Activated CD8-positive, alpha-beta memory T cell treated with anti-CD3 and anti-CD28 coated beads for 24 hours (primary cell): Measurements from ENCODE around the gene SV2B.

Experiments
- DNase-seq: peaks from one replicate; pipeline ENCODE4 v3.0.0-alpha.2; 2020

SV2B gene

GRCh38 chr15:91193378-91193720 lies 93.3 kb downstream of the SV2B start:
- no peak for DNase-seq

- no peak for DNase-seq
Measured at GRCh38 chr15:91196127-91196526, 96.1 kb downstream of the SV2B start.

- no peak for DNase-seq
Measured at GRCh38 chr15:91196768-91197167, 96.7 kb downstream of the SV2B start.

- DNase-seq, result no peak
Measured at GRCh38 chr15:91199511-91199910, 99.5 kb downstream of the SV2B start.

GRCh38 chr15:91200101-91200754 lies 100.2 kb downstream of the SV2B start:
- DNase-seq, result no peak

- no peak for DNase-seq
Measured at GRCh38 chr15:91202510-91203102, 102.5 kb downstream of the SV2B start.

GRCh38 chr15:91203619-91204203 lies 103.7 kb downstream of the SV2B start:
- DNase-seq, result no peak

- no peak for DNase-seq
Measured at GRCh38 chr15:91208371-91208770, 108.3 kb downstream of the SV2B start.

- DNase-seq, result no peak
Measured at GRCh38 chr15:91209318-91209717, 109.3 kb downstream of the SV2B start.

GRCh38 chr15:91209726-91210125 lies 109.7 kb downstream of the SV2B start:
- no peak for DNase-seq

- no peak for DNase-seq
Measured at GRCh38 chr15:91214675-91215590, 114.9 kb downstream of the SV2B start.

- no peak for DNase-seq
Measured at GRCh38 chr15:91216000-91216399, 115.9 kb downstream of the SV2B start.

- DNase-seq, result no peak
Measured at GRCh38 chr15:91219206-91219605, 119.1 kb downstream of the SV2B start.

- no peak for DNase-seq
Measured at GRCh38 chr15:91222052-91222451, 122.0 kb downstream of the SV2B start.

- no peak for DNase-seq
Measured at GRCh38 chr15:91223863-91224262, 123.8 kb downstream of the SV2B start.

- DNase-seq, result no peak
Measured at GRCh38 chr15:91224755-91225380, 124.8 kb downstream of the SV2B start.

GRCh38 chr15:91225741-91226140 lies 125.7 kb downstream of the SV2B start:
- DNase-seq, result no peak

- no peak for DNase-seq
Measured at GRCh38 chr15:91227117-91227516, 127.1 kb downstream of the SV2B start.

GRCh38 chr15:91227766-91228165 lies 127.7 kb downstream of the SV2B start:
- no peak for DNase-seq

- no peak for DNase-seq
Measured at GRCh38 chr15:91228383-91228782, 128.3 kb downstream of the SV2B start.

- no peak for DNase-seq
Measured at GRCh38 chr15:91228890-91229289, 128.8 kb downstream of the SV2B start.

GRCh38 chr15:91231703-91232102 lies 131.6 kb downstream of the SV2B start:
- no peak for DNase-seq

- DNase-seq, result no peak
Measured at GRCh38 chr15:91234759-91235158, 134.7 kb downstream of the SV2B start.
